WTC11 (cell line): ENCODE data around the gene RNF212. TPM values are rescaled to one million over a fixed set of nuclear protein-coding genes. Genes with fewer than 3 reads are reported as not detected.

Source experiments
- AR ChIP-seq: fragments of 250-450 bp; sonication (Bioruptor Pico); IDR thresholded peaks from 2 replicates; pipeline ENCODE4 v1.9.0; 2021; ENCODE audit warnings: mild to moderate bottlenecking
- ATF1 ChIP-seq: sonication (generic); formaldehyde crosslinking; IDR thresholded peaks from 2 replicates; pipeline ENCODE4 v1.8.1; 2023; ENCODE audit warnings: mild to moderate bottlenecking, moderate library complexity, missing genetic modification reagents
- ATF3 ChIP-seq: sonication (generic); formaldehyde crosslinking; conservative IDR thresholded peaks from 2 replicates; pipeline ENCODE4 v1.8.1; 2022; ENCODE audit warnings: mild to moderate bottlenecking, missing genetic modification reagents
- CBFB ChIP-seq: sonication (generic); formaldehyde crosslinking; IDR thresholded peaks from 2 replicates; pipeline ENCODE4 v1.8.1; 2022; ENCODE audit warnings: mild to moderate bottlenecking, low read depth, missing genetic modification reagents
- CDX4 ChIP-seq: fragments of 250-450 bp; sonication (Bioruptor Pico); IDR thresholded peaks from 2 replicates; pipeline ENCODE4 v1.9.0; 2021; ENCODE audit warnings: moderate library complexity, mild to moderate bottlenecking, inconsistent platforms, borderline replicate concordance
- CREB1 ChIP-seq: sonication (generic); formaldehyde crosslinking; IDR thresholded peaks from 2 replicates; pipeline ENCODE4 v1.8.0; 2023; ENCODE audit warnings: mild to moderate bottlenecking, missing genetic modification reagents
- ELF4 ChIP-seq: sonication (generic); formaldehyde crosslinking; IDR thresholded peaks from 2 replicates; pipeline ENCODE4 v1.8.1; 2022; ENCODE audit warnings: low read depth, mild to moderate bottlenecking, moderate library complexity, missing genetic modification reagents
- ESRRA ChIP-seq: sonication (generic); formaldehyde crosslinking; IDR thresholded peaks from 2 replicates; pipeline ENCODE4 v1.8.1; 2022; ENCODE audit warnings: mild to moderate bottlenecking, missing genetic modification reagents, borderline replicate concordance
- ETV6 ChIP-seq: sonication (generic); formaldehyde crosslinking; IDR thresholded peaks from 2 replicates; pipeline ENCODE4 v1.8.1; 2022; ENCODE audit warnings: mild to moderate bottlenecking, missing genetic modification reagents
- FOXP1 ChIP-seq: sonication (generic); formaldehyde crosslinking; IDR thresholded peaks from 2 replicates; pipeline ENCODE4 v1.8.0; 2022; ENCODE audit warnings: missing genetic modification reagents, mild to moderate bottlenecking, moderate library complexity, borderline replicate concordance
- GTF2I ChIP-seq: fragments of 250-450 bp; sonication (Bioruptor Pico); conservative IDR thresholded peaks from 2 replicates; pipeline ENCODE4 v1.4.0; 2021; ENCODE audit warnings: mild to moderate bottlenecking
- IRF1 ChIP-seq: sonication (generic); formaldehyde crosslinking; IDR thresholded peaks from 2 replicates; pipeline ENCODE4 v1.8.0; 2023; ENCODE audit warnings: missing genetic modification reagents
- IRF2 ChIP-seq: sonication (generic); formaldehyde crosslinking; IDR thresholded peaks from 2 replicates; pipeline ENCODE4 v1.8.0; 2022; ENCODE audit warnings: low read depth, missing genetic modification reagents, borderline replicate concordance
- JAZF1 ChIP-seq: fragments of 250-450 bp; sonication (Bioruptor Pico); IDR thresholded peaks from 2 replicates; pipeline ENCODE4 v1.9.0; 2021; ENCODE audit warnings: moderate library complexity, mild to moderate bottlenecking, inconsistent platforms
- MAX ChIP-seq: sonication (generic); formaldehyde crosslinking; IDR thresholded peaks from 2 replicates; pipeline ENCODE4 v1.8.0; 2022; ENCODE audit warnings: mild to moderate bottlenecking, missing genetic modification reagents
- NFATC4 ChIP-seq: fragments of 250-450 bp; sonication (Bioruptor Pico); IDR thresholded peaks from 2 replicates; pipeline ENCODE4 v1.9.0; 2021; ENCODE audit warnings: mild to moderate bottlenecking
- NFYB ChIP-seq: sonication (generic); formaldehyde crosslinking; conservative IDR thresholded peaks from 2 replicates; pipeline ENCODE4 v1.8.0; 2022; ENCODE audit warnings: low read depth, missing genetic modification reagents
- NR2C2 ChIP-seq: sonication (generic); formaldehyde crosslinking; IDR thresholded peaks from 2 replicates; pipeline ENCODE4 v1.8.0; 2022; ENCODE audit warnings: mild to moderate bottlenecking, missing genetic modification reagents
- SOX15 ChIP-seq: fragments of 250-450 bp; sonication (Bioruptor Pico); IDR thresholded peaks from 2 replicates; pipeline ENCODE4 v1.9.0; 2021; ENCODE audit warnings: mild to moderate bottlenecking
- TEAD1 ChIP-seq: sonication (generic); formaldehyde crosslinking; IDR thresholded peaks from 2 replicates; pipeline ENCODE4 v1.8.0; 2022; ENCODE audit warnings: mild to moderate bottlenecking, missing genetic modification reagents
- TP53 ChIP-seq: sonication (generic); formaldehyde crosslinking; IDR thresholded peaks from 2 replicates; pipeline ENCODE4 v1.8.1; 2023; ENCODE audit warnings: mild to moderate bottlenecking, missing genetic modification reagents
- USF1 ChIP-seq: sonication (generic); formaldehyde crosslinking; IDR thresholded peaks from 2 replicates; pipeline ENCODE4 v1.8.0; 2022; ENCODE audit warnings: mild to moderate bottlenecking, missing genetic modification reagents
- ZBTB21 ChIP-seq: sonication (generic); formaldehyde crosslinking; IDR thresholded peaks from 2 replicates; pipeline ENCODE4 v1.8.1; 2023; ENCODE audit warnings: mild to moderate bottlenecking, missing genetic modification reagents, borderline replicate concordance
- ZMAT4 ChIP-seq: fragments of 250-450 bp; sonication (Bioruptor Pico); IDR thresholded peaks from 2 replicates; pipeline ENCODE4 v1.9.0; 2021; ENCODE audit warnings: mild to moderate bottlenecking
- ZNF121 ChIP-seq: sonication (generic); formaldehyde crosslinking; IDR thresholded peaks from 2 replicates; pipeline ENCODE4 v1.8.0; 2023; ENCODE audit warnings: missing genetic modification reagents
- ZNF219 ChIP-seq: sonication (generic); formaldehyde crosslinking; IDR thresholded peaks from 2 replicates; pipeline ENCODE4 v1.8.0; 2023; ENCODE audit warnings: missing genetic modification reagents, mild to moderate bottlenecking, borderline replicate concordance
- ZNF232 ChIP-seq: sonication (generic); formaldehyde crosslinking; IDR thresholded peaks from 2 replicates; pipeline ENCODE4 v1.8.0; 2022; ENCODE audit warnings: mild to moderate bottlenecking, missing genetic modification reagents
- ZNF281 ChIP-seq: sonication (generic); formaldehyde crosslinking; IDR thresholded peaks from 2 replicates; pipeline ENCODE4 v1.8.0; 2023; ENCODE audit warnings: mild to moderate bottlenecking, missing genetic modification reagents
- ZNF317 ChIP-seq: sonication (generic); formaldehyde crosslinking; IDR thresholded peaks from 2 replicates; pipeline ENCODE4 v1.8.1; 2023; ENCODE audit warnings: low read depth, mild to moderate bottlenecking, moderate library complexity, missing genetic modification reagents, borderline replicate concordance
- ZNF423 ChIP-seq: fragments of 250-450 bp; sonication (Bioruptor Pico); IDR thresholded peaks from 2 replicates; pipeline ENCODE4 v2.1.2; 2022; ENCODE audit warnings: mild to moderate bottlenecking, moderate library complexity
- ZNF671 ChIP-seq: fragments of 250-450 bp; sonication (Bioruptor Pico); IDR thresholded peaks from 2 replicates; pipeline ENCODE4 v1.8.0; 2021; ENCODE audit warnings: mild to moderate bottlenecking
- total RNA-seq: library from RNA; stranded (reverse); gene quantifications from 3 replicates; pipeline ENCODE4 v1.2.3, GENCODE V29; 2021

Gene RNF212
- total RNA-seq, 1 experiment from 2014 or later = 1.0 TPM

GRCh38 chr4:1113311-1114009 lies at the start of gene RNF212 (continued):
- TF ChIP-seq CBFB (CRISPR knock-in tag) = 0 out of 2 replicates have a peak, but pooled peaks have one; percentile 42
- peak; percentile 99 for TF ChIP-seq FOXP1 (CRISPR knock-in tag)
- peak; percentile 78 for TF ChIP-seq USF1 (CRISPR knock-in tag)
- peak; percentile 63 for TF ChIP-seq NFYB (CRISPR knock-in tag)
- no peak for TF ChIP-seq ZNF671 (CRISPR knock-in tag)
- peak; percentile 85; the same call in 1 of the 2 replicates for TF ChIP-seq ATF3 (CRISPR knock-in tag)
- peak; percentile 94 for TF ChIP-seq IRF2 (CRISPR knock-in tag)
- peak; percentile 96 for TF ChIP-seq ZNF219 (CRISPR knock-in tag)
- no peak for TF ChIP-seq JAZF1 (CRISPR knock-in tag)
- TF ChIP-seq SOX15 (CRISPR knock-in tag) = no peak
- TF ChIP-seq IRF1 = peak; percentile 96
- TF ChIP-seq ZNF121 (CRISPR knock-in tag) = peak; percentile 80
- peak; percentile 83 for TF ChIP-seq NR2C2 (CRISPR knock-in tag)
- TF ChIP-seq TP53 (CRISPR knock-in tag) = peak; percentile 98
- TF ChIP-seq ETV6 (CRISPR knock-in tag) = peak; percentile 95
- TF ChIP-seq TEAD1 (CRISPR knock-in tag) = peak; percentile 95
- TF ChIP-seq ZMAT4 (CRISPR knock-in tag) = no peak
- TF ChIP-seq ZBTB21 (CRISPR knock-in tag) = peak; percentile 94
- TF ChIP-seq ZNF317 = no peak; the same call in none of the 2 replicates
- TF ChIP-seq MAX (CRISPR knock-in tag) = peak; percentile 99
- TF ChIP-seq NFATC4 = no peak
- TF ChIP-seq ATF1 = peak; percentile 95
- peak; percentile 94 for TF ChIP-seq ZNF281 (CRISPR knock-in tag)
- TF ChIP-seq CDX4 (CRISPR knock-in tag) = no peak
- TF ChIP-seq CREB1 (CRISPR knock-in tag) = peak; percentile 96
- TF ChIP-seq ZNF232 (CRISPR knock-in tag) = peak; percentile 96
- TF ChIP-seq ZNF423 (CRISPR knock-in tag) = no peak
- peak; percentile 96 for TF ChIP-seq ELF4 (CRISPR knock-in tag)
- no peak for TF ChIP-seq GTF2I (CRISPR knock-in tag)
- TF ChIP-seq AR (CRISPR knock-in tag) = no peak
- TF ChIP-seq ESRRA = peak; percentile 96
